22Rv1 (cell line): ENCODE data around the gene DNLZ.

Experiments
- ZFX ChIP-seq: fragments of 450-650 bp; IDR thresholded peaks from 2 replicates; pipeline ENCODE4 v1.6.1; 2017; ENCODE audit warnings: antibody characterized with exemption, borderline replicate concordance
- TF ChIP-seq, protein P1 (sequence below): fragments of 450-650 bp; IDR thresholded peaks from 2 replicates; pipeline ENCODE4 v1.5.1; 2017; ENCODE audit warnings: mild to moderate bottlenecking

DNA sequence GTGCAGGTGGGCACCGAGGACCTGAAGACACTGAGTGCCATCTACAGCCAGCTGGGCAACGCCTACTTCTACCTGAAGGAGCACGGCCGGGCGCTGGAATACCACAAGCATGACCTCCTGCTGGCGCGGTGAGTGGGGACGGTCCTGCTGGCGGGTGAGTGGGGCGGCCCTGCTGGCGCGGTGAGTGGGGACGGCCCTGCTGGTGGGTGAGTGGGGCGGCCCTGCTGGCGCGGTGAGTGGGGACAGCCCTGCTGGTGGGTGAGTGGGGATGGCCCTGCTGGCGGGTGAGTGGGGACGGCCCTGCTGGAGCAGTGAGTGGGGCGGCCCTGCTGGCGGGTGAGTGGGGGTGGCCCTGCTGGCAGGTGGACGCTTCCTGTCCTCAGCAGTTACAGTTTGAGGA lies 29.0 kb downstream of the DNLZ start:
- TF ChIP-seq, protein P1, sequence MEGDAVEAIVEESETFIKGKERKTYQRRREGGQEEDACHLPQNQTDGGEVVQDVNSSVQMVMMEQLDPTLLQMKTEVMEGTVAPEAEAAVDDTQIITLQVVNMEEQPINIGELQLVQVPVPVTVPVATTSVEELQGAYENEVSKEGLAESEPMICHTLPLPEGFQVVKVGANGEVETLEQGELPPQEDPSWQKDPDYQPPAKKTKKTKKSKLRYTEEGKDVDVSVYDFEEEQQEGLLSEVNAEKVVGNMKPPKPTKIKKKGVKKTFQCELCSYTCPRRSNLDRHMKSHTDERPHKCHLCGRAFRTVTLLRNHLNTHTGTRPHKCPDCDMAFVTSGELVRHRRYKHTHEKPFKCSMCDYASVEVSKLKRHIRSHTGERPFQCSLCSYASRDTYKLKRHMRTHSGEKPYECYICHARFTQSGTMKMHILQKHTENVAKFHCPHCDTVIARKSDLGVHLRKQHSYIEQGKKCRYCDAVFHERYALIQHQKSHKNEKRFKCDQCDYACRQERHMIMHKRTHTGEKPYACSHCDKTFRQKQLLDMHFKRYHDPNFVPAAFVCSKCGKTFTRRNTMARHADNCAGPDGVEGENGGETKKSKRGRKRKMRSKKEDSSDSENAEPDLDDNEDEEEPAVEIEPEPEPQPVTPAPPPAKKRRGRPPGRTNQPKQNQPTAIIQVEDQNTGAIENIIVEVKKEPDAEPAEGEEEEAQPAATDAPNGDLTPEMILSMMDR: no peak
- TF ChIP-seq ZFX: no peak
